Activated naive CD4-positive, alpha-beta T cell treated with anti-CD3 and anti-CD28 coated beads, Interleukin-2, amount 10 ng/mL, durations not matched to agents 7 days and 5 days (primary cell): Measurements from ENCODE around the gene INCENP.
A peak's percentile ranks its signal among the peaks of the same experiment; 100 is the strongest.

ENCODE experiments used
- CTCF ChIA-PET: fragments of 350-600 bp; sonication (Branson Sonifier 250); formaldehyde crosslinking; loops from one replicate; lab custom pipeline; 2021; ENCODE audit warnings: antibody characterized with exemption; lab: Charles Lee
- DNase-seq: peaks from one replicate; pipeline ENCODE4 v3.0.0-alpha.2; 2020
- H3K27ac Mint-ChIP-seq: one replicate; pipeline ENCODE4 v1.8.0; 2021; ENCODE audit warnings: mild to moderate bottlenecking, moderate library complexity, mixed read lengths
- H3K27me3 Mint-ChIP-seq: one replicate; pipeline ENCODE4 v1.8.0; 2021; ENCODE audit warnings: mild to moderate bottlenecking, mixed read lengths
- H3K36me3 Mint-ChIP-seq: one replicate; pipeline ENCODE4 v1.8.0; 2021; ENCODE audit warnings: mixed read lengths
- H3K4me1 Mint-ChIP-seq: one replicate; pipeline ENCODE4 v1.8.0; 2021; ENCODE audit warnings: mixed read lengths
- H3K4me3 Mint-ChIP-seq: one replicate; pipeline ENCODE4 v1.8.0; 2021; ENCODE audit warnings: mild to moderate bottlenecking, moderate library complexity, mixed read lengths
- H3K9me3 Mint-ChIP-seq: one replicate; pipeline ENCODE4 v1.8.0; 2021; ENCODE audit warnings: mixed read lengths

Gene INCENP

GRCh38 chr11:62150887-62151736 lies 27.3 kb downstream of the INCENP start:
- H3K4me3 Mint-ChIP-seq: no peak overlapping the region
- peaks cover 54% of the 10 kb centered on the region for H3K36me3 Mint-ChIP-seq
- DNase-seq: no peak
- H3K27ac Mint-ChIP-seq: no peak overlapping the region
- no peaks in the 10 kb centered on the region for H3K4me1 Mint-ChIP-seq
- H3K27me3 Mint-ChIP-seq: no peaks in the 10 kb centered on the region
- CTCF ChIA-PET: interaction anchor here (0.6 to 1.5 kb wide), 3 partner anchors 42 to 205 kb away, joined by 3 to 4 read pairs (median 3); no protein-coding TSS in a partner anchor
- no peaks in the 10 kb centered on the region for H3K9me3 Mint-ChIP-seq

GRCh38 chr11:62151737-62152102 lies 27.9 kb downstream of the INCENP start:
- CTCF ChIA-PET: interaction anchor here (0.7 to 1.5 kb wide), 2 partner anchors 43 to 56 kb away, joined by 3 to 4 read pairs; no protein-coding TSS in a partner anchor
- H3K9me3 Mint-ChIP-seq: no peaks in the 10 kb centered on the region
- peaks cover 49% of the 10 kb centered on the region for H3K36me3 Mint-ChIP-seq
- no peak for DNase-seq
- H3K27ac Mint-ChIP-seq: no peak overlapping the region
- H3K4me3 Mint-ChIP-seq: no peak overlapping the region
- H3K27me3 Mint-ChIP-seq: no peaks in the 10 kb centered on the region
- H3K4me1 Mint-ChIP-seq: no peaks in the 10 kb centered on the region

GRCh38 chr11:62152245-62153086 lies 28.7 kb downstream of the INCENP start:
- Mint-ChIP-seq H3K27me3 (no peaks in the 10 kb centered on the region), H3K9me3 (no peaks in the 10 kb centered on the region), H3K4me1 (no peaks in the 10 kb centered on the region), H3K36me3 (peaks cover 43% of the 10 kb centered on the region), H3K4me3 (no peak overlapping the region), H3K27ac (no peak overlapping the region)
- CTCF ChIA-PET: interaction anchor here (1.5 kb wide), 1 partner anchor 55 kb away, joined by 4 read pairs; no protein-coding TSS in a partner anchor
- DNase-seq: no peak

GRCh38 chr11:62153087-62153395 lies 29.2 kb downstream of the INCENP start:
- DNase-seq: no peak
- H3K9me3 Mint-ChIP-seq: no peaks in the 10 kb centered on the region
- H3K27me3 Mint-ChIP-seq: peaks cover 5% of the 10 kb centered on the region
- H3K4me1 Mint-ChIP-seq: no peaks in the 10 kb centered on the region
- no peak overlapping the region for H3K4me3 Mint-ChIP-seq
- peaks cover 38% of the 10 kb centered on the region for H3K36me3 Mint-ChIP-seq
- CTCF ChIA-PET: no interaction called here
- no peak overlapping the region for H3K27ac Mint-ChIP-seq

- peaks cover 37% of the 10 kb centered on the region for H3K36me3 Mint-ChIP-seq
- CTCF ChIA-PET: no interaction called here
- DNase-seq: no peak
Observed at GRCh38 chr11:62153617-62154016, 29.8 kb downstream of the INCENP start.

GRCh38 chr11:62157603-62158002 lies 33.8 kb downstream of the INCENP start:
- H3K9me3 Mint-ChIP-seq: no peaks in the 10 kb centered on the region
- no peaks in the 10 kb centered on the region for H3K4me1 Mint-ChIP-seq
- H3K27me3 Mint-ChIP-seq: peaks cover 34% of the 10 kb centered on the region
- H3K36me3 Mint-ChIP-seq: peaks cover 13% of the 10 kb centered on the region
- H3K4me3 Mint-ChIP-seq: no peak overlapping the region
- no peak for DNase-seq
- H3K27ac Mint-ChIP-seq: no peak overlapping the region
- CTCF ChIA-PET: interaction anchor here (1.0 kb wide), 1 partner anchor 13 kb away, joined by 3 read pairs; no protein-coding TSS in a partner anchor

More at GRCh38 chr11:62153617-62154016, 29.8 kb downstream of the INCENP start:
- no peaks in the 10 kb centered on the region for H3K4me1 Mint-ChIP-seq
- peaks cover 8% of the 10 kb centered on the region for H3K27me3 Mint-ChIP-seq
- H3K9me3 Mint-ChIP-seq: no peaks in the 10 kb centered on the region
- no peak overlapping the region for H3K27ac Mint-ChIP-seq
- H3K4me3 Mint-ChIP-seq: no peak overlapping the region

GRCh38 chr11:62166371-62166770 lies 42.6 kb downstream of the INCENP start:
- H3K27ac Mint-ChIP-seq: no peak overlapping the region
- no peaks in the 10 kb centered on the region for H3K9me3 Mint-ChIP-seq
- no peak for DNase-seq
- no peak overlapping the region for H3K4me3 Mint-ChIP-seq
- no peaks in the 10 kb centered on the region for H3K36me3 Mint-ChIP-seq
- H3K27me3 Mint-ChIP-seq: peaks cover 62% of the 10 kb centered on the region
- CTCF ChIA-PET: no interaction called here
- H3K4me1 Mint-ChIP-seq: peaks cover 2% of the 10 kb centered on the region

- no peaks in the 10 kb centered on the region for H3K36me3 Mint-ChIP-seq
- H3K4me1 Mint-ChIP-seq: peaks cover 4% of the 10 kb centered on the region
- H3K27me3 Mint-ChIP-seq: peaks cover 65% of the 10 kb centered on the region
- no peak overlapping the region for H3K27ac Mint-ChIP-seq
- DNase-seq: no peak
- no peak overlapping the region for H3K4me3 Mint-ChIP-seq
- CTCF ChIA-PET: interaction anchor here (1.8 kb wide), 1 partner anchor 145 kb away, joined by 4 read pairs; no protein-coding TSS in a partner anchor
- no peaks in the 10 kb centered on the region for H3K9me3 Mint-ChIP-seq
Observed at GRCh38 chr11:62169448-62169847, 45.6 kb downstream of the INCENP start.

GRCh38 chr11:62169935-62170334 lies 46.1 kb downstream of the INCENP start:
- peaks cover 4% of the 10 kb centered on the region for H3K4me1 Mint-ChIP-seq
- H3K27ac Mint-ChIP-seq: no peak overlapping the region
- H3K4me3 Mint-ChIP-seq: no peak overlapping the region
- CTCF ChIA-PET: interaction anchor here (0.7 to 2.6 kb wide), 5 partner anchors 88 to 273 kb away, joined by 3 to 12 read pairs (median 4); no protein-coding TSS in a partner anchor
- H3K27me3 Mint-ChIP-seq: peaks cover 62% of the 10 kb centered on the region
- DNase-seq: no peak
- no peaks in the 10 kb centered on the region for H3K9me3 Mint-ChIP-seq
- H3K36me3 Mint-ChIP-seq: no peaks in the 10 kb centered on the region

- Mint-ChIP-seq H3K36me3 (no peaks in the 10 kb centered on the region), H3K27ac (no peak overlapping the region), H3K4me1 (peaks cover 4% of the 10 kb centered on the region), H3K4me3 (no peak overlapping the region), H3K27me3 (peaks cover 60% of the 10 kb centered on the region), H3K9me3 (no peaks in the 10 kb centered on the region)
- peak; percentile 89 for DNase-seq
- CTCF ChIA-PET: interaction anchor here (0.8 to 2.6 kb wide), 10 partner anchors 9 to 209 kb away, joined by 3 to 12 read pairs (median 4); partner anchors contain the start of gene SCGB2A1
Observed at GRCh38 chr11:62171261-62171723, 47.5 kb downstream of the INCENP start.

- no peak for DNase-seq
- Mint-ChIP-seq H3K27me3 (peaks cover 50% of the 10 kb centered on the region), H3K36me3 (no peaks in the 10 kb centered on the region), H3K27ac (no peak overlapping the region), H3K9me3 (no peaks in the 10 kb centered on the region), H3K4me1 (peaks cover 4% of the 10 kb centered on the region), H3K4me3 (no peak overlapping the region)
- CTCF ChIA-PET: interaction anchor here (0.8 to 2.6 kb wide), 7 partner anchors 10 to 208 kb away, joined by 3 to 12 read pairs (median 5); partner anchors contain the start of gene SCGB2A1
Observed at GRCh38 chr11:62172294-62172693, 48.5 kb downstream of the INCENP start.

GRCh38 chr11:62176766-62177165 lies 53.0 kb downstream of the INCENP start:
- Mint-ChIP-seq H3K27me3 (peaks cover 26% of the 10 kb centered on the region), H3K27ac (no peak overlapping the region), H3K4me3 (no peak overlapping the region), H3K9me3 (no peaks in the 10 kb centered on the region), H3K36me3 (no peaks in the 10 kb centered on the region), H3K4me1 (no peaks in the 10 kb centered on the region)
- DNase-seq: no peak
- CTCF ChIA-PET: no interaction called here

- no peak for DNase-seq
- H3K4me1 Mint-ChIP-seq: no peaks in the 10 kb centered on the region
- H3K9me3 Mint-ChIP-seq: no peaks in the 10 kb centered on the region
- CTCF ChIA-PET: interaction anchor here (1.0 kb wide), 1 partner anchor 8 kb away, joined by 4 read pairs; no protein-coding TSS in a partner anchor
- H3K27ac Mint-ChIP-seq: no peak overlapping the region
- H3K36me3 Mint-ChIP-seq: no peaks in the 10 kb centered on the region
- H3K4me3 Mint-ChIP-seq: no peak overlapping the region
- H3K27me3 Mint-ChIP-seq: peaks cover 8% of the 10 kb centered on the region
Observed at GRCh38 chr11:62179995-62180394, 56.2 kb downstream of the INCENP start.

- no peaks in the 10 kb centered on the region for H3K4me1 Mint-ChIP-seq
- peaks cover 12% of the 10 kb centered on the region for H3K27me3 Mint-ChIP-seq
- H3K4me3 Mint-ChIP-seq: no peak overlapping the region
- H3K27ac Mint-ChIP-seq: no peak overlapping the region
- no peaks in the 10 kb centered on the region for H3K9me3 Mint-ChIP-seq
- no peak for DNase-seq
- no peaks in the 10 kb centered on the region for H3K36me3 Mint-ChIP-seq
- CTCF ChIA-PET: no interaction called here
Observed at GRCh38 chr11:62181097-62181496, 57.3 kb downstream of the INCENP start.
